C4-2B (cell line): Measurements from ENCODE around the gene FOXP1.

ENCODE experiments used
- H3K27ac ChIP-seq: fragments of 450-650 bp; 2 replicates; pipeline ENCODE4 v1.5.1; 2017
- ZFX ChIP-seq: fragments of 450-650 bp; IDR thresholded peaks from 2 replicates; pipeline ENCODE4 v1.6.1; 2017
- TF ChIP-seq, protein P1 (sequence below): fragments of 450-650 bp; conservative IDR thresholded peaks from 2 replicates; pipeline ENCODE4 v1.5.1; 2017; ENCODE audit warnings: mild to moderate bottlenecking

FOXP1 gene

GRCh38 chr3:71244826-71245488, 338.6 kb downstream of the FOXP1 start:
- H3K27ac ChIP-seq = no peak overlapping the region
- TF ChIP-seq ZFX = no peak
- TF ChIP-seq, protein P1, sequence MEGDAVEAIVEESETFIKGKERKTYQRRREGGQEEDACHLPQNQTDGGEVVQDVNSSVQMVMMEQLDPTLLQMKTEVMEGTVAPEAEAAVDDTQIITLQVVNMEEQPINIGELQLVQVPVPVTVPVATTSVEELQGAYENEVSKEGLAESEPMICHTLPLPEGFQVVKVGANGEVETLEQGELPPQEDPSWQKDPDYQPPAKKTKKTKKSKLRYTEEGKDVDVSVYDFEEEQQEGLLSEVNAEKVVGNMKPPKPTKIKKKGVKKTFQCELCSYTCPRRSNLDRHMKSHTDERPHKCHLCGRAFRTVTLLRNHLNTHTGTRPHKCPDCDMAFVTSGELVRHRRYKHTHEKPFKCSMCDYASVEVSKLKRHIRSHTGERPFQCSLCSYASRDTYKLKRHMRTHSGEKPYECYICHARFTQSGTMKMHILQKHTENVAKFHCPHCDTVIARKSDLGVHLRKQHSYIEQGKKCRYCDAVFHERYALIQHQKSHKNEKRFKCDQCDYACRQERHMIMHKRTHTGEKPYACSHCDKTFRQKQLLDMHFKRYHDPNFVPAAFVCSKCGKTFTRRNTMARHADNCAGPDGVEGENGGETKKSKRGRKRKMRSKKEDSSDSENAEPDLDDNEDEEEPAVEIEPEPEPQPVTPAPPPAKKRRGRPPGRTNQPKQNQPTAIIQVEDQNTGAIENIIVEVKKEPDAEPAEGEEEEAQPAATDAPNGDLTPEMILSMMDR = no peak

- no peak overlapping the region for H3K27ac ChIP-seq
- TF ChIP-seq, protein P1 = no peak
- no peak for TF ChIP-seq ZFX
Measured at GRCh38 chr3:71244153-71244825, 339.2 kb downstream of the FOXP1 start.

GRCh38 chr3:71243229-71243628, 340.3 kb downstream of the FOXP1 start:
- TF ChIP-seq ZFX = no peak
- TF ChIP-seq, protein P1 = no peak
- no peak overlapping the region for H3K27ac ChIP-seq

DNA sequence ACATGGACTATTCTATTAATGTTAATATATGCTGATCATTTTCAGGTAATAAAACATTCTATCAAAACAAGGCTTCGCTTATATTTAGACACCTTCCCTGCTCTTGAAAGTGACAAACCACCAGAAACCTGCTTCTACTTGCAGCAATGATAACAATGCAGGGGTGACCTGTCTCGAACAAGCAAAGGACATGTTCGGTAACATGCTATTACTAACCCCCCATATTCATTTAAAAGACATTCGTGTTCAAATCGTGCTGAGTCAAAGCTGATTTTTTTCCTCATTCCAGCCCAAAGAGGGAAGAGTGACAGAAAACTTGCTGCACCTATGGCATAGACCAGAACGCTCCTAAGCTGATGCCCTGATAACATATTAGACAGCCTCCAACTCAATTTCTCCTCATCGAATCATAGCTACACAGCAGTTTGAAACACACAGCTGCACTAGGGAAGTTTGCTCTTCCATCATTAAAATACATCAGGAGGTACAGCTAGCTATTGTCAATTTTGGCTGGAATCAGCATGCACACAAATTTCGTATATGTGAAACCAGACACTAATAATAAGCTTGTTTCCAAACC, 341.5 kb downstream of the FOXP1 start:
- no peak overlapping the region for H3K27ac ChIP-seq
- TF ChIP-seq ZFX = no peak
- TF ChIP-seq, protein P1 = no peak

- TF ChIP-seq ZFX = no peak
- TF ChIP-seq, protein P1 = no peak
- H3K27ac ChIP-seq = no peak overlapping the region
Measured at GRCh38 chr3:71241246-71241901, 342.2 kb downstream of the FOXP1 start.

- no peak overlapping the region for H3K27ac ChIP-seq
- TF ChIP-seq, protein P1 = no peak
- no peak for TF ChIP-seq ZFX
Measured at GRCh38 chr3:71240034-71240433, 343.5 kb downstream of the FOXP1 start.

DNA sequence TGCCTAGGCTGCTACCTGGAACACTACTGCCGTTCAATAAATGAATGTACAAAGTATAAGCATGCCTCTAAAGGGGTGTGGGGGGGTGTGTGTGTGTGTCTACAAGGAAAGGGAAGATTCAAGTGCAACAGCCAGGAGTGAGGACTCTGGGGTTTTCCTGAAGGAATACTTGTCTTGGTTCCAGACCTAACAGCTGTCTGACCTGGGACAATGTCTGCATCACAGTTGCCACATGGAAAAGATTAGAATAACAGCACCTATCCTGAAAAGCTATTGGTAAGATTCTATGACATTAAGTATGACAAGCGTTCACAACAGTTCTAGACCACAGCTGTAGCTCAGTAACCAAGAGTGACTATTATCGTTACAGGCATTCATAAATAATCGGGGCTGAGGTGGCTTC, 345.2 kb downstream of the FOXP1 start:
- no peak overlapping the region for H3K27ac ChIP-seq

More for the DNA sequence above, 345.2 kb downstream of the FOXP1 start:
- TF ChIP-seq, protein P1 = no peak
- TF ChIP-seq ZFX = no peak
